Measurements from ENCODE around the gene PIP5KL1. TPM values are rescaled to one million over a fixed set of nuclear protein-coding genes. Genes with fewer than 3 reads are reported as not detected.

The PIP5KL1 gene
- polyA plus RNA-seq, 1 donor from 2014 or later, result 3.4 TPM

- peaks cover 36% of the 10 kb centered on the region for H3K79me2 ChIP-seq (replicated peaks; ENCODE audit: insufficient read depth, low read length)
- H3K9me2 ChIP-seq (ENCODE audit: insufficient read depth, low read length), result no peaks in the 10 kb centered on the region
- H3K9me3 ChIP-seq (ENCODE audit: low read length), result no peaks in the 10 kb centered on the region
- no peaks in the 10 kb centered on the region for H3F3A ChIP-seq (ENCODE audit: insufficient read depth, low read length, poor library complexity, severe bottlenecking)
- no peak overlapping the region for H3K4me2 ChIP-seq (ENCODE audit: low read length)
- TF ChIP-seq SMC3 (conservative IDR thresholded peaks at IDR 0.05; ENCODE audit: poor library complexity), result no peak
- no peak for TF ChIP-seq TAF1 (IDR thresholded peaks at IDR 0.05; ENCODE audit: low read depth)
- no peak for TF ChIP-seq EZH2 (IDR thresholded peaks at IDR 0.05; ENCODE audit: borderline replicate concordance, insufficient read depth, low read length, poor library complexity, severe bottlenecking)
- no peaks in the 10 kb centered on the region for H3K36me3 ChIP-seq (ENCODE audit: insufficient read depth, low read length)
- H3K9ac ChIP-seq (ENCODE audit: low read length), result no peak overlapping the region
- H3K27ac ChIP-seq (ENCODE audit: low read length), result no peak overlapping the region
- H4K20me1 ChIP-seq (ENCODE audit: insufficient read depth), result no peaks in the 10 kb centered on the region
- H3K4me3 ChIP-seq (ENCODE audit: low read length), result no peak overlapping the region
- H2AFZ ChIP-seq (ENCODE audit: low read depth, low read length), result no peak overlapping the region
- no peaks in the 10 kb centered on the region for H3K27me3 ChIP-seq (ENCODE audit: insufficient read depth, low read depth, low read length)
These were observed 37.5 kb upstream of the PIP5KL1 start for GRCh38 chr9:127968042-127968441.

GRCh38 chr9:127967151-127967809 lies 36.7 kb upstream of the PIP5KL1 start:
- TF ChIP-seq TAF1 (IDR thresholded peaks at IDR 0.05; ENCODE audit: low read depth), result no peak
- TF ChIP-seq MXI1 (conservative IDR thresholded peaks at IDR 0.05; ENCODE audit: poor library complexity, severe bottlenecking), result no peak
- TF ChIP-seq EZH2 (IDR thresholded peaks at IDR 0.05; ENCODE audit: borderline replicate concordance, insufficient read depth, low read length, poor library complexity, severe bottlenecking), result no peak
- no peak for TF ChIP-seq CTCF (IDR thresholded peaks at IDR 0.05; ENCODE audit: poor library complexity, severe bottlenecking)
- TF ChIP-seq RAD21 (conservative IDR thresholded peaks at IDR 0.05), result no peak
- TF ChIP-seq EP300 (conservative IDR thresholded peaks at IDR 0.05; ENCODE audit: poor library complexity, severe bottlenecking), result no peak
- no peak for TF ChIP-seq REST (IDR thresholded peaks at IDR 0.05; ENCODE audit: borderline replicate concordance)
- no peak for TF ChIP-seq POLR2AphosphoS5 (IDR thresholded peaks at IDR 0.05)
- Histone ChIP-seq H3K4me3 (ENCODE audit: low read length) (no peak overlapping the region), H3K36me3 (ENCODE audit: insufficient read depth, low read length) (no peaks in the 10 kb centered on the region), H3K9ac (ENCODE audit: low read length) (no peak overlapping the region), H2AFZ (ENCODE audit: low read depth, low read length) (no peak overlapping the region), H3K79me2 (replicated peaks; ENCODE audit: insufficient read depth, low read length) (peaks cover 32% of the 10 kb centered on the region), H3K9me3 (ENCODE audit: low read length) (no peaks in the 10 kb centered on the region), H3K27ac (ENCODE audit: low read length) (no peak overlapping the region), H3K9me2 (ENCODE audit: insufficient read depth, low read length) (no peaks in the 10 kb centered on the region), H3K27me3 (ENCODE audit: insufficient read depth, low read depth, low read length) (no peaks in the 10 kb centered on the region), H3F3A (ENCODE audit: insufficient read depth, low read length, poor library complexity, severe bottlenecking) (no peaks in the 10 kb centered on the region), H3K4me2 (ENCODE audit: low read length) (no peak overlapping the region), H4K20me1 (ENCODE audit: insufficient read depth) (no peaks in the 10 kb centered on the region)

Data from neural cell (in vitro differentiated cells).